ENCODE data around the gene BAHCC1.

BAHCC1 gene

GRCh38 chr17:81458628-81459027, 63.4 kb downstream of the BAHCC1 start:
- no peak overlapping the region for H3K27ac ChIP-seq
- TF ChIP-seq, protein P1, sequence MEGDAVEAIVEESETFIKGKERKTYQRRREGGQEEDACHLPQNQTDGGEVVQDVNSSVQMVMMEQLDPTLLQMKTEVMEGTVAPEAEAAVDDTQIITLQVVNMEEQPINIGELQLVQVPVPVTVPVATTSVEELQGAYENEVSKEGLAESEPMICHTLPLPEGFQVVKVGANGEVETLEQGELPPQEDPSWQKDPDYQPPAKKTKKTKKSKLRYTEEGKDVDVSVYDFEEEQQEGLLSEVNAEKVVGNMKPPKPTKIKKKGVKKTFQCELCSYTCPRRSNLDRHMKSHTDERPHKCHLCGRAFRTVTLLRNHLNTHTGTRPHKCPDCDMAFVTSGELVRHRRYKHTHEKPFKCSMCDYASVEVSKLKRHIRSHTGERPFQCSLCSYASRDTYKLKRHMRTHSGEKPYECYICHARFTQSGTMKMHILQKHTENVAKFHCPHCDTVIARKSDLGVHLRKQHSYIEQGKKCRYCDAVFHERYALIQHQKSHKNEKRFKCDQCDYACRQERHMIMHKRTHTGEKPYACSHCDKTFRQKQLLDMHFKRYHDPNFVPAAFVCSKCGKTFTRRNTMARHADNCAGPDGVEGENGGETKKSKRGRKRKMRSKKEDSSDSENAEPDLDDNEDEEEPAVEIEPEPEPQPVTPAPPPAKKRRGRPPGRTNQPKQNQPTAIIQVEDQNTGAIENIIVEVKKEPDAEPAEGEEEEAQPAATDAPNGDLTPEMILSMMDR (IDR thresholded peaks at IDR 0.05), result no peak
- no peak overlapping the region for H3K4me3 ChIP-seq
- no peak for DNase-seq (ENCODE audit: low spot score)

- Histone ChIP-seq H3K27ac (no peak overlapping the region), H3K4me3 (no peak overlapping the region)
- no peak for DNase-seq (ENCODE audit: low spot score)
- TF ChIP-seq, protein P1 (IDR thresholded peaks at IDR 0.05), result no peak
These were observed 64.0 kb downstream of the BAHCC1 start for GRCh38 chr17:81459224-81459623.

DNA sequence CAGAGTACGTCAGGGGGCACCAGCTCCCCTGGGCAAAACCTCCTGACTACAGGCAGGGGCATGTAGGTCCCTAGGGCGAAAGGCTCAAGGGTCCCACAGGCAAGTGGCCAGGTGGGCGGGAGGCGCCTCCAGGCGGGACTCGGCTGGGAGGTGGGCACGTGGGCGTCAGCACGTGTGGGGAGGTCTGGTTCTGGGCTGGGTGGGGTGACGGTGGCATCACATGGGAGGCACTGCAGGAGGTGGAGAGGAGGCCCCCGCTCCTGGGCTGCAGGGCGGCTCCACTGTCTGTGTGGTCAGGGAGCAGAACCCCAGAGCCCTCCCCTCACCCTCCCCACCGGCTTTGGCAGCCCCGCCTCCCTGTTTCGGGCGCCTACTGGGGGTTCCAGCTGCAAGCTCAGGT, 64.6 kb downstream of the BAHCC1 start:
- TF ChIP-seq, protein P1 (IDR thresholded peaks at IDR 0.05), result no peak
- DNase-seq (ENCODE audit: low spot score), result no peak
- no peak overlapping the region for H3K4me3 ChIP-seq
- H3K27ac ChIP-seq, result no peak overlapping the region

DNA sequence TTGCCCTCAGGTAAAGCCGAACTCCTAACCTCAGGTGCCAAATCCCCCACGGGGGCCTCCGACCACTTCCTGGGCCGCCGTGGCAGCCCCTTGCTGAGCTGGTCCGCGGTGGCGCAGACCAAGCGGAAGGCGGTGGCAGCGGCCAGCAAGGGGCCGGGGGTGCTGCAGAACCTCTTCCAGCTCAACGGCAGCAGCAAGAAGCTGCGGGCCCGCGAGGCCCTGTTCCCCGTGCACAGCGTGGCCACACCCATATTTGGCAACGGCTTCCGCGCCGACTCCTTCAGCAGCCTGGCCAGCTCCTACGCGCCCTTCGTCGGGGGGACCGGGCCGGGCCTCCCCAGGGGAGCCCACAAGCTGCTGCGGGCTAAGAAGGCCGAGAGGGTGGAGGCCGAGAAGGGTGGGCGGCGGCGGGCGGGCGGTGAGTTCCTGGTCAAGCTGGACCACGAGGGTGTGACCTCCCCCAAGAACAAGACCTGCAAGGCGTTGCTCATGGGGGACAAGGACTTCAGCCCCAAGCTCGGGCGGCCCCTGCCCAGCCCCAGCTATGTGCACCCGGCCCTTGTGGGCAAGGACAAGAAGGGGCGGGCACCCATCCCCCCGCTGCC, 65.7 kb downstream of the BAHCC1 start:
- Histone ChIP-seq H3K4me3 (no peak overlapping the region), H3K27ac (no peak overlapping the region)
- TF ChIP-seq, protein P1 (IDR thresholded peaks at IDR 0.05), result no peak
- no peak for DNase-seq (ENCODE audit: low spot score)

GRCh38 chr17:81461607-81462500, 66.6 kb downstream of the BAHCC1 start:
- Histone ChIP-seq H3K27ac (no peak overlapping the region), H3K4me3 (no peak overlapping the region)
- DNase-seq (ENCODE audit: low spot score), result no peak
- TF ChIP-seq, protein P1 (IDR thresholded peaks at IDR 0.05), result no peak

GRCh38 chr17:81462506-81463125, 67.4 kb downstream of the BAHCC1 start:
- H3K27ac ChIP-seq, result no peak overlapping the region
- H3K4me3 ChIP-seq, result no peak overlapping the region
- TF ChIP-seq, protein P1 (IDR thresholded peaks at IDR 0.05), result no peak
- DNase-seq (ENCODE audit: low spot score), result no peak
